Erythroblast (primary cell): ENCODE measurements around the gene ARL4C.

ENCODE experiments used
- GATA1 ChIP-seq: IDR thresholded peaks from 2 replicates; pipeline ENCODE4 v1.6.1; 2011; ENCODE audit warnings: low read depth, mild to moderate bottlenecking, control low read depth, low read length, moderate library complexity
- POLR2A ChIP-seq: IDR thresholded peaks from 2 replicates; pipeline ENCODE4 v1.6.1; 2011; ENCODE audit warnings: mild to moderate bottlenecking, low read length

DNA sequence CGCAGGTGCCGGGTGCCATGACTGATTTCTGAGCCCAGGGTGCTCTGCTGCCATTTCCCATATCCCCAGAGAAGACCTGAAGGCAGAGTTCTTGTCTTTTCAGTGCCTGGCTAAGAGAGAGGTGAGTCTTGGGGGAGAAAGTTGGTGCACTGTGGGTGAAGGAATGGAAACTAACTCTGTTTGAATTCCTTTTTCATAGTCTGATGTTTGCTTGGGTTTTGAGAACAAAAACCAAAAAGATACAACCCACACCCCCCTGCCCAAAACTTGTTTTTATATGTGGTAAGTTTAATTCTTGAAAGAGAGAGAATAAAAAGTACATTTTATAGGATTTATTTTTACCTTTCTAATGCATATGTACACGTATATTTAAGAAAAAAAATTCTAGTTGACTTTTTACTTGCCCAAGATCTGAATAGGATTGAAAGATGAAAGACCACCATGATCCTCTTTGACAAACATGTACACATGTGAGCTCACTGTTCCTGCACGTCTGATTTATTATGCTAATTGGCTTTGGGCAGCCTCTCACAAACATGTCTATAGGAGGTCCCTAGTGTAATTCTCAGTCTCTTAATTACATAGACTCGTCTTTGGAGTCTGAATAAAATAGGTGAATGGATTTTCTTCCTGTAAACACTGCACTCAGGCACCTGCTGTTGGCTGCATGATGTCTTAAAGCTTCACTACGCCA, 46.3 kb downstream of the ARL4C start:
- no peak for TF ChIP-seq POLR2A
- no peak for TF ChIP-seq GATA1
